ENCODE data around the gene LONP2. TPM values are rescaled to one million over a fixed set of nuclear protein-coding genes. Genes with fewer than 3 reads are reported as not detected.

The LONP2 gene
- polyA plus RNA-seq, 3 donors, result 21.5 to 35.6 (median 26.0) TPM

GRCh38 chr16:48371393-48371780 is 127.3 kb downstream of the LONP2 start:
- Histone ChIP-seq H4K20me1 (ENCODE audit: insufficient read depth, low read length) (peaks cover 88% of the 10 kb centered on the region), H3K9me3 (replicated peaks in 1 of 2; ENCODE audit: control insufficient read depth in 1 of 2, insufficient read depth in 1 of 2, low read length in 2 of 2) (no peaks in the 10 kb centered on the region), H3K27me3 (ENCODE audit: control insufficient read depth in 2 of 2, insufficient read depth in 2 of 2, low read length in 2 of 2) (no peaks in the 10 kb centered on the region), H2AFZ (ENCODE audit: insufficient read depth, low read depth, low read length, poor library complexity, severe bottlenecking) (no peak overlapping the region), H3K4me1 (ENCODE audit: control insufficient read depth in 1 of 2, insufficient read depth in 2 of 2, low read length in 2 of 2) (peaks cover 31 to 44% of the 10 kb centered on the region in 2 donors), H3K27ac (ENCODE audit: low read depth in 1 of 2, low read length in 2 of 2) (no peak overlapping the region), H3K4me2 (replicated peaks; ENCODE audit: extremely low read depth, low read length, poor library complexity, severe bottlenecking) (no peak overlapping the region), H3K79me2 (ENCODE audit: insufficient read depth, low read length) (peaks cover 99% of the 10 kb centered on the region), H3K36me3 (replicated peaks in 1 of 2; ENCODE audit: control insufficient read depth in 1 of 2, insufficient read depth in 2 of 2, low read length in 2 of 2) (no peaks in the 10 kb centered on the region), H3K9ac (ENCODE audit: insufficient read depth, low read length, poor library complexity, severe bottlenecking) (no peak overlapping the region), H3K4me3 (replicated peaks in 1 of 3; ENCODE audit: low read depth in 2 of 3, low read length in 3 of 3) (no peak overlapping the region)
- Mint-ChIP-seq H3K27me3 (ENCODE audit: low read depth in 3 of 3) (no peaks in the 10 kb centered on the region), H3K36me3 (no peaks in the 10 kb centered on the region), H3K4me3 (no peak overlapping the region), H3K9me3 (peaks cover 0 to 2% (median 0%) of the 10 kb centered on the region in 7 donors), H3K27ac (no peak overlapping the region), H3K4me1 (peaks cover 26% of the 10 kb centered on the region)
- intact Hi-C loops (cut with micrococcal nuclease), result no loop called here
- no peak for DNase-seq
- TF ChIP-seq, protein P1, sequence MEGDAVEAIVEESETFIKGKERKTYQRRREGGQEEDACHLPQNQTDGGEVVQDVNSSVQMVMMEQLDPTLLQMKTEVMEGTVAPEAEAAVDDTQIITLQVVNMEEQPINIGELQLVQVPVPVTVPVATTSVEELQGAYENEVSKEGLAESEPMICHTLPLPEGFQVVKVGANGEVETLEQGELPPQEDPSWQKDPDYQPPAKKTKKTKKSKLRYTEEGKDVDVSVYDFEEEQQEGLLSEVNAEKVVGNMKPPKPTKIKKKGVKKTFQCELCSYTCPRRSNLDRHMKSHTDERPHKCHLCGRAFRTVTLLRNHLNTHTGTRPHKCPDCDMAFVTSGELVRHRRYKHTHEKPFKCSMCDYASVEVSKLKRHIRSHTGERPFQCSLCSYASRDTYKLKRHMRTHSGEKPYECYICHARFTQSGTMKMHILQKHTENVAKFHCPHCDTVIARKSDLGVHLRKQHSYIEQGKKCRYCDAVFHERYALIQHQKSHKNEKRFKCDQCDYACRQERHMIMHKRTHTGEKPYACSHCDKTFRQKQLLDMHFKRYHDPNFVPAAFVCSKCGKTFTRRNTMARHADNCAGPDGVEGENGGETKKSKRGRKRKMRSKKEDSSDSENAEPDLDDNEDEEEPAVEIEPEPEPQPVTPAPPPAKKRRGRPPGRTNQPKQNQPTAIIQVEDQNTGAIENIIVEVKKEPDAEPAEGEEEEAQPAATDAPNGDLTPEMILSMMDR (IDR thresholded peaks at IDR 0.05), result no peak

DNA sequence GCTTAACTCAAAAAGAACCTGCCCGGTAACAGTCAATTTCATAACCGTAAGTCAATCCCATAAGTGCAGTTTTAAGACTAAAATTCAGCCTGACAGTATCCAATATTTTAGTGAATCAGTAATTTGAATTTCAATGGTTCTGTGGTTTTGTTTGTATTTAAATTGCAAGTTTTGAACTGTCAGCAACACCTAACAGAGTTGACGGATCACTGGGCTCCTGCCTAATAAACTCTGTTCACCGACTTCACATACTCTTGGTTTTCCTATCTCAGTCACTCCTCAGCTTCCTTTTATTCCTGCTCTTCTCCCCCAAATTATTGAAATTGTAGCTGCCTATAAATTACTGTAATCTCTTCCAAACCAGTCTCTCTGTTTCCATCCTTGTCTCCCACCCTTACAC is 128.6 kb downstream of the LONP2 start:
- H3K9ac ChIP-seq (ENCODE audit: insufficient read depth, low read length, poor library complexity, severe bottlenecking), result no peak overlapping the region

More for the DNA sequence above, 128.6 kb downstream of the LONP2 start:
- no peak overlapping the region for H3K27ac ChIP-seq (ENCODE audit: low read depth in 1 of 2, low read length in 2 of 2)
- Mint-ChIP-seq H3K9me3 (peaks cover 0 to 2% (median 0%) of the 10 kb centered on the region in 7 donors), H3K4me1 (peaks cover 26% of the 10 kb centered on the region), H3K36me3 (no peaks in the 10 kb centered on the region), H3K27me3 (ENCODE audit: low read depth in 3 of 3) (no peaks in the 10 kb centered on the region), H3K27ac (no peak overlapping the region), H3K4me3 (no peak overlapping the region)
- no peaks in the 10 kb centered on the region for H3K36me3 ChIP-seq (replicated peaks in 1 of 2; ENCODE audit: control insufficient read depth in 1 of 2, insufficient read depth in 2 of 2, low read length in 2 of 2)
- no peak overlapping the region for H3K4me2 ChIP-seq (replicated peaks; ENCODE audit: extremely low read depth, low read length, poor library complexity, severe bottlenecking)
- H3K4me3 ChIP-seq (replicated peaks in 1 of 3; ENCODE audit: low read depth in 2 of 3, low read length in 3 of 3), result no peak overlapping the region
- TF ChIP-seq, protein P1 (IDR thresholded peaks at IDR 0.05), result no peak
- H3K79me2 ChIP-seq (ENCODE audit: insufficient read depth, low read length), result peaks cover 100% of the 10 kb centered on the region
- 100% methylated on average over 1 of the region's 4 CpGs for WGBS (ENCODE audit: insufficient coverage)
- no peak for DNase-seq
- no peak overlapping the region for H2AFZ ChIP-seq (ENCODE audit: insufficient read depth, low read depth, low read length, poor library complexity, severe bottlenecking)
- H3K9me3 ChIP-seq (replicated peaks in 1 of 2; ENCODE audit: control insufficient read depth in 1 of 2, insufficient read depth in 1 of 2, low read length in 2 of 2), result no peaks in the 10 kb centered on the region
- H4K20me1 ChIP-seq (ENCODE audit: insufficient read depth, low read length), result peaks cover 89% of the 10 kb centered on the region
- peaks cover 29 to 44% of the 10 kb centered on the region in 2 donors for H3K4me1 ChIP-seq (ENCODE audit: control insufficient read depth in 1 of 2, insufficient read depth in 2 of 2, low read length in 2 of 2)
- intact Hi-C loops (cut with micrococcal nuclease), result no loop called here
- H3K27me3 ChIP-seq (ENCODE audit: control insufficient read depth in 2 of 2, insufficient read depth in 2 of 2, low read length in 2 of 2), result no peaks in the 10 kb centered on the region
